HEK293T (cell line): ENCODE data around the gene IFRD2.

ENCODE experiments used
- ELF4 ChIP-seq: fragments of 450-650 bp; IDR thresholded peaks from 2 replicates; pipeline ENCODE4 v1.6.1; 2017; ENCODE audit warnings: antibody characterized with exemption
- FOXA1 ChIP-seq: fragments of 450-650 bp; IDR thresholded peaks from 2 replicates; pipeline ENCODE4 v1.6.1; 2016; ENCODE audit warnings: mild to moderate bottlenecking
- FOXM1 ChIP-seq: fragments of 450-650 bp; IDR thresholded peaks from 2 replicates; pipeline ENCODE4 v1.6.1; 2017; ENCODE audit warnings: mild to moderate bottlenecking, borderline replicate concordance
- L3MBTL2 ChIP-seq: fragments of 450-650 bp; conservative IDR thresholded peaks from 2 replicates; pipeline ENCODE4 v1.6.1; 2016; ENCODE audit warnings: mild to moderate bottlenecking
- SP1 ChIP-seq: fragments of 450-650 bp; IDR thresholded peaks from 2 replicates; pipeline ENCODE4 v1.6.1; 2017
- SUZ12 ChIP-seq: fragments of 450-650 bp; IDR thresholded peaks from 2 replicates; pipeline ENCODE4 v1.6.1; 2016; ENCODE audit warnings: mild to moderate bottlenecking
- TARDBP ChIP-seq: fragments of 450-650 bp; IDR thresholded peaks from 2 replicates; pipeline ENCODE4 v1.6.1; 2016

GRCh38 chr3:50255251-50255615 is 37.0 kb downstream of the IFRD2 start:
- no peak for TF ChIP-seq FOXA1
- no peak for TF ChIP-seq ELF4
- TF ChIP-seq FOXM1 = no peak
- TF ChIP-seq TARDBP = no peak
- no peak for TF ChIP-seq L3MBTL2
- no peak for TF ChIP-seq SP1
- no peak for TF ChIP-seq SUZ12
